Measurements from ENCODE around the gene RPN2.

- no peak for TF ChIP-seq POLR2A (IDR thresholded peaks at IDR 0.05; ENCODE audit: low read depth)
- no peak for TF ChIP-seq EP300 (IDR thresholded peaks at IDR 0.05)
- no peak for TF ChIP-seq CTCF (IDR thresholded peaks at IDR 0.05)
- no peak for TF ChIP-seq POLR2AphosphoS5 (IDR thresholded peaks at IDR 0.05)
Observed at GRCh38 chr20:37209193-37209592, 30.1 kb downstream of the RPN2 start.
